Neural cell (in vitro differentiated cells): ENCODE results near the gene FAM107B.

Source experiments
- EZH2 ChIP-seq: fragments of 200-600, 300-800 bp; shearing (Covaris generic), sonication (generic); IDR thresholded peaks from 2 replicates; pipeline ENCODE4 v1.6.1; 2014; ENCODE audit warnings: antibody characterized with exemption, low read length, borderline replicate concordance, mild to moderate bottlenecking; ENCODE audit not compliant: insufficient read depth, poor library complexity, severe bottlenecking
- MXI1 ChIP-seq: fragments of 450-650 bp; conservative IDR thresholded peaks from 2 replicates; pipeline ENCODE4 v1.6.1; 2014; ENCODE audit warnings: antibody characterized with exemption, mild to moderate bottlenecking; ENCODE audit not compliant: poor library complexity, severe bottlenecking
- POLR2AphosphoS5 ChIP-seq: IDR thresholded peaks from 2 replicates; pipeline ENCODE4 v1.6.1; 2012
- SMC3 ChIP-seq: fragments of 450-650 bp; conservative IDR thresholded peaks from 2 replicates; pipeline ENCODE4 v1.6.1; 2014; ENCODE audit warnings: antibody characterized with exemption, mild to moderate bottlenecking, moderate library complexity; ENCODE audit not compliant: poor library complexity
- TF ChIP-seq, protein P1 (sequence below): fragments of 450-650 bp; IDR thresholded peaks from 2 replicates; pipeline ENCODE4 v1.5.1; 2014; ENCODE audit warnings: antibody characterized with exemption, mild to moderate bottlenecking, moderate library complexity; ENCODE audit not compliant: poor library complexity, severe bottlenecking
- TF ChIP-seq, protein P2 (sequence below): IDR thresholded peaks from 2 replicates; pipeline ENCODE4 v1.6.1; 2012; ENCODE audit warnings: borderline replicate concordance

- TF ChIP-seq, protein P1, sequence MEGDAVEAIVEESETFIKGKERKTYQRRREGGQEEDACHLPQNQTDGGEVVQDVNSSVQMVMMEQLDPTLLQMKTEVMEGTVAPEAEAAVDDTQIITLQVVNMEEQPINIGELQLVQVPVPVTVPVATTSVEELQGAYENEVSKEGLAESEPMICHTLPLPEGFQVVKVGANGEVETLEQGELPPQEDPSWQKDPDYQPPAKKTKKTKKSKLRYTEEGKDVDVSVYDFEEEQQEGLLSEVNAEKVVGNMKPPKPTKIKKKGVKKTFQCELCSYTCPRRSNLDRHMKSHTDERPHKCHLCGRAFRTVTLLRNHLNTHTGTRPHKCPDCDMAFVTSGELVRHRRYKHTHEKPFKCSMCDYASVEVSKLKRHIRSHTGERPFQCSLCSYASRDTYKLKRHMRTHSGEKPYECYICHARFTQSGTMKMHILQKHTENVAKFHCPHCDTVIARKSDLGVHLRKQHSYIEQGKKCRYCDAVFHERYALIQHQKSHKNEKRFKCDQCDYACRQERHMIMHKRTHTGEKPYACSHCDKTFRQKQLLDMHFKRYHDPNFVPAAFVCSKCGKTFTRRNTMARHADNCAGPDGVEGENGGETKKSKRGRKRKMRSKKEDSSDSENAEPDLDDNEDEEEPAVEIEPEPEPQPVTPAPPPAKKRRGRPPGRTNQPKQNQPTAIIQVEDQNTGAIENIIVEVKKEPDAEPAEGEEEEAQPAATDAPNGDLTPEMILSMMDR: no peak
- TF ChIP-seq, protein P2, sequence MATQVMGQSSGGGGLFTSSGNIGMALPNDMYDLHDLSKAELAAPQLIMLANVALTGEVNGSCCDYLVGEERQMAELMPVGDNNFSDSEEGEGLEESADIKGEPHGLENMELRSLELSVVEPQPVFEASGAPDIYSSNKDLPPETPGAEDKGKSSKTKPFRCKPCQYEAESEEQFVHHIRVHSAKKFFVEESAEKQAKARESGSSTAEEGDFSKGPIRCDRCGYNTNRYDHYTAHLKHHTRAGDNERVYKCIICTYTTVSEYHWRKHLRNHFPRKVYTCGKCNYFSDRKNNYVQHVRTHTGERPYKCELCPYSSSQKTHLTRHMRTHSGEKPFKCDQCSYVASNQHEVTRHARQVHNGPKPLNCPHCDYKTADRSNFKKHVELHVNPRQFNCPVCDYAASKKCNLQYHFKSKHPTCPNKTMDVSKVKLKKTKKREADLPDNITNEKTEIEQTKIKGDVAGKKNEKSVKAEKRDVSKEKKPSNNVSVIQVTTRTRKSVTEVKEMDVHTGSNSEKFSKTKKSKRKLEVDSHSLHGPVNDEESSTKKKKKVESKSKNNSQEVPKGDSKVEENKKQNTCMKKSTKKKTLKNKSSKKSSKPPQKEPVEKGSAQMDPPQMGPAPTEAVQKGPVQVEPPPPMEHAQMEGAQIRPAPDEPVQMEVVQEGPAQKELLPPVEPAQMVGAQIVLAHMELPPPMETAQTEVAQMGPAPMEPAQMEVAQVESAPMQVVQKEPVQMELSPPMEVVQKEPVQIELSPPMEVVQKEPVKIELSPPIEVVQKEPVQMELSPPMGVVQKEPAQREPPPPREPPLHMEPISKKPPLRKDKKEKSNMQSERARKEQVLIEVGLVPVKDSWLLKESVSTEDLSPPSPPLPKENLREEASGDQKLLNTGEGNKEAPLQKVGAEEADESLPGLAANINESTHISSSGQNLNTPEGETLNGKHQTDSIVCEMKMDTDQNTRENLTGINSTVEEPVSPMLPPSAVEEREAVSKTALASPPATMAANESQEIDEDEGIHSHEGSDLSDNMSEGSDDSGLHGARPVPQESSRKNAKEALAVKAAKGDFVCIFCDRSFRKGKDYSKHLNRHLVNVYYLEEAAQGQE: no peak
- no peak for TF ChIP-seq EZH2
- TF ChIP-seq POLR2AphosphoS5: no peak
- no peak for TF ChIP-seq SMC3
- no peak for TF ChIP-seq MXI1
Measured at GRCh38 chr10:14787938-14788337, 13.2 kb upstream of the FAM107B start.
